ENCODE data around the gene PPARA.
A peak's percentile ranks its signal among the peaks of the same experiment; 100 is the strongest.

The PPARA gene

DNA sequence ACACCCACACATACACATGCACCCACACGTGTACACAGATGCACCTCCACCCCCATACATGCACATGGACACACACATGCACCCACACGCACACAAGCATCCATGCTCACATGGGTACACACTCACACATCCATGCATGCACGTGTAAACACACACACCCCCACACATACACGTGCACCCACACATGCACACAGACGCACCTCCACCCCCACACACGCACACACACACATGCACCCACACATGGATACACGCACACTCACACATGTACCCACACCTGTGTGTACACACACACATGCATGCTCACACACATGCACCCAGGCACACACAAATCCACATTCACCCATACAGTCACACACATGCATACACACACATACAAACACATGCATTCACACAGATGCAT is 75.3 kb downstream of the PPARA start:
- H3K79me2 ChIP-seq (ENCODE audit: control insufficient read depth, insufficient read depth, low read length, poor library complexity): no peaks in the 10 kb centered on the region
- WGBS (ENCODE audit: extremely low coverage, insufficient coverage, insufficient read length): no CpG with 5 or more reads among the region's 7 CpGs
- H4K91ac ChIP-seq (ENCODE audit: low read depth, low read length): no peak overlapping the region
- H3K4me1 ChIP-seq (ENCODE audit: control insufficient read depth in 1 of 2, insufficient read depth in 2 of 2, low read length in 2 of 2): no peaks in the 10 kb centered on the region
- H4K8ac ChIP-seq (ENCODE audit: low read depth, low read length): no peak overlapping the region
- H3K4me2 ChIP-seq (ENCODE audit: low read length): no peak overlapping the region
- no peak overlapping the region for H4K12ac ChIP-seq (ENCODE audit: low read depth, low read length)
- no peak overlapping the region for H3K27ac ChIP-seq (ENCODE audit: low read depth, low read length)
- H3K23ac ChIP-seq (ENCODE audit: low read length): peak overlapping the region; percentile 64
- peaks cover 5% of the 10 kb centered on the region for H3K9me3 ChIP-seq (ENCODE audit: insufficient read depth, low read depth, low read length)
- H3K27me3 ChIP-seq (ENCODE audit: insufficient read depth, low read length): no peaks in the 10 kb centered on the region
- no peak overlapping the region for H3K4ac ChIP-seq (ENCODE audit: low read depth, low read length)
- no peaks in the 10 kb centered on the region for H3K79me1 ChIP-seq (ENCODE audit: low read length)
- H2BK5ac ChIP-seq (ENCODE audit: low read depth, low read length, poor library complexity): no peak overlapping the region
- no peaks in the 10 kb centered on the region for H3K36me3 ChIP-seq (ENCODE audit: control insufficient read depth in 1 of 2, insufficient read depth in 2 of 2, low read length in 2 of 2)
- H2AK5ac ChIP-seq (ENCODE audit: low read length): no peak overlapping the region
- no peak overlapping the region for H2BK12ac ChIP-seq (ENCODE audit: low read length)
- no peak overlapping the region for H3K9ac ChIP-seq (ENCODE audit: low read length)
- H2BK120ac ChIP-seq (ENCODE audit: insufficient read depth, low read length, poor library complexity): no peak overlapping the region
- peak overlapping the region; percentile 42 for H3K4me3 ChIP-seq (ENCODE audit: low read depth, low read length)
- DNase-seq: no peak
- H3K18ac ChIP-seq (ENCODE audit: low read length): no peak overlapping the region
- no peak overlapping the region for H2AFZ ChIP-seq (ENCODE audit: insufficient read depth, low read length, poor library complexity)
- no peak overlapping the region for H3K14ac ChIP-seq (ENCODE audit: low read length)

DNA sequence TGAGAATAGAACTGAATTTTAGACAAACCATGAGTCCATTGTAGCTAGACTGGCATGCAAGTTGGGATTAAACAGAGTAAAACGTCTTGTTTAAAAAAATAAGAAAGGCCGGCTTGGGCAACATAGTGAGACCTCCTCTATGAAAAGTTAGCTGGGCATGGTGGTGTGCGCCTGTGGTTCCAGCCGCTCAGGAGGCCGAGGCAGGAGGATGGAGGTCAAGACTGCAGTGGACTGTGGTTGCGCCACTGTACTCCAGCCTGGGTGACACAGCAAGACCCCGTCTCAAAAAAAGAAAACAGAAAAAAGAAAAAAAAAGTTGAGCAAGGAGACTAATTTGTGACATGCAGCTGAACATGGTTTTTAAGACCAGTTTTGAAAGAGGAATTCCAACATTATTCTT is 76.3 kb downstream of the PPARA start:
- no peaks in the 10 kb centered on the region for H3K79me1 ChIP-seq (ENCODE audit: low read length)
- no peak overlapping the region for H2AK5ac ChIP-seq (ENCODE audit: low read length)
- no peaks in the 10 kb centered on the region for H3K36me3 ChIP-seq (ENCODE audit: control insufficient read depth in 1 of 2, insufficient read depth in 2 of 2, low read length in 2 of 2)
- H3K79me2 ChIP-seq (ENCODE audit: control insufficient read depth, insufficient read depth, low read length, poor library complexity): no peaks in the 10 kb centered on the region
- no peak overlapping the region for H4K8ac ChIP-seq (ENCODE audit: low read depth, low read length)
- H3K23ac ChIP-seq (ENCODE audit: low read length): no peak overlapping the region
- H3K14ac ChIP-seq (ENCODE audit: low read length): no peak overlapping the region
- no peaks in the 10 kb centered on the region for H3K4me1 ChIP-seq (ENCODE audit: control insufficient read depth in 1 of 2, insufficient read depth in 2 of 2, low read length in 2 of 2)
- H3K18ac ChIP-seq (ENCODE audit: low read length): no peak overlapping the region
- no peak overlapping the region for H4K12ac ChIP-seq (ENCODE audit: low read depth, low read length)
- no peak for DNase-seq
- no CpG with 5 or more reads among the region's 7 CpGs for WGBS (ENCODE audit: extremely low coverage, insufficient coverage, insufficient read length)
- no peaks in the 10 kb centered on the region for H3K27me3 ChIP-seq (ENCODE audit: insufficient read depth, low read length)
- no peak overlapping the region for H3K27ac ChIP-seq (ENCODE audit: low read depth, low read length)
- H3K4me3 ChIP-seq (ENCODE audit: low read depth, low read length): no peak overlapping the region
- H2BK5ac ChIP-seq (ENCODE audit: low read depth, low read length, poor library complexity): no peak overlapping the region
- no peak overlapping the region for H3K9ac ChIP-seq (ENCODE audit: low read length)
- H4K91ac ChIP-seq (ENCODE audit: low read depth, low read length): no peak overlapping the region
- peaks cover 5% of the 10 kb centered on the region for H3K9me3 ChIP-seq (ENCODE audit: insufficient read depth, low read depth, low read length)
- H2AFZ ChIP-seq (ENCODE audit: insufficient read depth, low read length, poor library complexity): no peak overlapping the region
- no peak overlapping the region for H2BK120ac ChIP-seq (ENCODE audit: insufficient read depth, low read length, poor library complexity)
- no peak overlapping the region for H3K4me2 ChIP-seq (ENCODE audit: low read length)
- H3K4ac ChIP-seq (ENCODE audit: low read depth, low read length): no peak overlapping the region
- no peak overlapping the region for H2BK12ac ChIP-seq (ENCODE audit: low read length)

DNA sequence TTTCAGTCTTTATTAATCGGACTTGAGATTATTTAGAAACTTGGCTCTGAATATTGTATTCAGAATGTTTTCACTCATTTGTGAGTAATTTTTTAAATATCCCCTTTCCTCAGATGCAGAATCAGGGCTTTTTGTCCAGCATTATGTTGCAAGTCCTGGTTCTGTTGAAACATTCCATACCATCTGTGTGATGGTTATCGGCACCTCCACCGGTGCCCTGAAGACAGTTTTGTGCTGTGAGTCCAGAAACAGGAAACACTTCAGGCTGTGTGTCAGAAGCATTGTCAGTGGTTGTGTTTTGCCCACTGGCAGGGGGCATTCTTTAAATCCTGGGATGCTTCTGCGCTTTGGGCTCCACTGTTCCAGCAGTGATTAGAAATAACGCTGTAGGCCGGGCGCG is 79.4 kb downstream of the PPARA start:
- H2BK120ac ChIP-seq (ENCODE audit: insufficient read depth, low read length, poor library complexity): no peak overlapping the region
- no peak overlapping the region for H3K23ac ChIP-seq (ENCODE audit: low read length)
- no peaks in the 10 kb centered on the region for H3K79me2 ChIP-seq (ENCODE audit: control insufficient read depth, insufficient read depth, low read length, poor library complexity)
- WGBS (ENCODE audit: extremely low coverage, insufficient coverage, insufficient read length): no CpG with 5 or more reads among the region's 8 CpGs
- no peak overlapping the region for H4K8ac ChIP-seq (ENCODE audit: low read depth, low read length)
- H3K9ac ChIP-seq (ENCODE audit: low read length): no peak overlapping the region
- H4K91ac ChIP-seq (ENCODE audit: low read depth, low read length): no peak overlapping the region
- H3K27ac ChIP-seq (ENCODE audit: low read depth, low read length): no peak overlapping the region
- H2BK5ac ChIP-seq (ENCODE audit: low read depth, low read length, poor library complexity): no peak overlapping the region
- H3K4ac ChIP-seq (ENCODE audit: low read depth, low read length): no peak overlapping the region
- H3K79me1 ChIP-seq (ENCODE audit: low read length): no peaks in the 10 kb centered on the region
- H2AK5ac ChIP-seq (ENCODE audit: low read length): no peak overlapping the region
- H4K12ac ChIP-seq (ENCODE audit: low read depth, low read length): no peak overlapping the region
- no peak overlapping the region for H2BK12ac ChIP-seq (ENCODE audit: low read length)
- H3K36me3 ChIP-seq (ENCODE audit: control insufficient read depth in 1 of 2, insufficient read depth in 2 of 2, low read length in 2 of 2): no peaks in the 10 kb centered on the region
- H3K14ac ChIP-seq (ENCODE audit: low read length): no peak overlapping the region
- H3K27me3 ChIP-seq (ENCODE audit: insufficient read depth, low read length): no peaks in the 10 kb centered on the region
- H3K4me1 ChIP-seq (ENCODE audit: control insufficient read depth in 1 of 2, insufficient read depth in 2 of 2, low read length in 2 of 2): no peaks in the 10 kb centered on the region
- no peak overlapping the region for H3K4me2 ChIP-seq (ENCODE audit: low read length)
- H3K18ac ChIP-seq (ENCODE audit: low read length): no peak overlapping the region
- peaks cover 5% of the 10 kb centered on the region for H3K9me3 ChIP-seq (ENCODE audit: insufficient read depth, low read depth, low read length)
- peak; percentile 92 to 98 for DNase-seq
- no peak overlapping the region for H2AFZ ChIP-seq (ENCODE audit: insufficient read depth, low read length, poor library complexity)
- no peak overlapping the region for H3K4me3 ChIP-seq (ENCODE audit: low read depth, low read length)

DNA sequence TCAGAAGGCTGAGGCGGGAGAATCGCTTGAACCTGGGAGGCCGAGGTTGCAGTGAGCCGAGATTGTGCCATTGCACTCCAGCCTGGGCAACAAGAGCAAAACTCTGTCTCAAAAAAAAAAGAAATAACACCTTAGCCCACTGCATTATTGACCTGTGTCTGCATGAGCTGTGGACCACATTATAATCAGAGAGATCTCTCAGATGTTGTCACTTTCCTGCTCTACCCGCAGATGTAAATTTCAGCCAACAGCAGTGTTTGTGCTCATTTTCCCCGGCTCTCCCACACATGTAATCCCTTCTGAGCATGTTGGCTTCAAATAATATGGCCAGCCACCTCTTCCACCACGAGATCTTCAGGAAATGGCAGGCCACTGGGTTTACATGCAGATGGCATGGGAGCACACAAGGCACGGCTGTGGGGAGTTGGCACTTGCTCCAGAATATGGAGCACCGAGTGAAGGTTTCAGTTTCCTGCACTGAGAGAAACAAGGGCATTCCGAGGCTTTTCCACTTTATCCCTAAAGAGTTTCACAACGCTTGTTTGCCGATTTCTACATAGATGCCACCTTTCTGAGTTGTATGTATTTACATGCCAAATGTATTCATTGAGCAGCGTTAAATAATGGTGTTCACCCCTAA is 80.1 kb downstream of the PPARA start:
- Histone ChIP-seq H3K27ac (ENCODE audit: low read depth, low read length) (no peak overlapping the region), H4K8ac (ENCODE audit: low read depth, low read length) (no peak overlapping the region), H2BK5ac (ENCODE audit: low read depth, low read length, poor library complexity) (no peak overlapping the region), H3K4ac (ENCODE audit: low read depth, low read length) (no peak overlapping the region), H3K36me3 (ENCODE audit: control insufficient read depth in 1 of 2, insufficient read depth in 2 of 2, low read length in 2 of 2) (peaks cover 0 to 2% of the 10 kb centered on the region in 2 experiments), H2BK120ac (ENCODE audit: insufficient read depth, low read length, poor library complexity) (no peak overlapping the region), H3K23ac (ENCODE audit: low read length) (no peak overlapping the region), H3K9ac (ENCODE audit: low read length) (no peak overlapping the region), H2AK5ac (ENCODE audit: low read length) (no peak overlapping the region), H3K14ac (ENCODE audit: low read length) (no peak overlapping the region), H3K79me2 (ENCODE audit: control insufficient read depth, insufficient read depth, low read length, poor library complexity) (no peaks in the 10 kb centered on the region), H3K4me3 (ENCODE audit: low read depth, low read length) (no peak overlapping the region), H3K9me3 (ENCODE audit: insufficient read depth, low read depth, low read length) (peaks cover 4% of the 10 kb centered on the region), H3K4me2 (ENCODE audit: low read length) (no peak overlapping the region), H2BK12ac (ENCODE audit: low read length) (no peak overlapping the region), H3K79me1 (ENCODE audit: low read length) (no peaks in the 10 kb centered on the region), H3K18ac (ENCODE audit: low read length) (no peak overlapping the region), H3K27me3 (ENCODE audit: insufficient read depth, low read length) (no peaks in the 10 kb centered on the region), H3K4me1 (ENCODE audit: control insufficient read depth in 1 of 2, insufficient read depth in 2 of 2, low read length in 2 of 2) (no peaks in the 10 kb centered on the region), H4K91ac (ENCODE audit: low read depth, low read length) (no peak overlapping the region), H4K12ac (ENCODE audit: low read depth, low read length) (no peak overlapping the region), H2AFZ (ENCODE audit: insufficient read depth, low read length, poor library complexity) (no peak overlapping the region)
- DNase-seq: peak; percentile 46 to 69
- no CpG with 5 or more reads among the region's 13 CpGs for WGBS (ENCODE audit: extremely low coverage, insufficient coverage, insufficient read length)

All from trophoblast cell (in vitro differentiated cells and primary cell).